Loucy (cell line): Measurements from ENCODE around the gene MAPK1.
"Not testable (repeated sequence)": the region's sequence is repeated elsewhere in the genome, so short reads cannot be mapped to it uniquely, and the experiment has no call there.

ENCODE experiments used
- H2AFZ ChIP-seq: fragments of 200-600 bp; sonication (generic); 2 replicates; pipeline ENCODE4 v1.6.0; 2016; ENCODE audit warnings: antibody characterized with exemption, mild to moderate bottlenecking, low read length, moderate library complexity
- H3F3A ChIP-seq: fragments of 200-600 bp; 2 replicates; pipeline ENCODE4 v1.6.0; 2016; ENCODE audit warnings: antibody characterized with exemption, low read depth, mild to moderate bottlenecking
- H3K27me3 ChIP-seq: fragments of 200-600 bp; sonication (generic); 2 replicates; pipeline ENCODE4 v1.6.1; 2014; ENCODE audit warnings: low read length, mild to moderate bottlenecking; ENCODE audit not compliant: insufficient read depth, poor library complexity, severe bottlenecking
- H3K36me3 ChIP-seq: fragments of 200-600 bp; sonication (generic); 2 replicates; pipeline ENCODE4 v1.6.1; 2016; ENCODE audit warnings: low read length; ENCODE audit not compliant: insufficient read depth
- H3K4me1 ChIP-seq: fragments of 200-600 bp; sonication (generic); 2 replicates; pipeline ENCODE4 v1.5.1; 2014; ENCODE audit warnings: low read length, mild to moderate bottlenecking; ENCODE audit not compliant: insufficient read depth, poor library complexity, severe bottlenecking
- H3K4me2 ChIP-seq: fragments of 200-600 bp; sonication (generic); 2 replicates; pipeline ENCODE4 v1.6.0; 2014; ENCODE audit warnings: antibody characterized with exemption, low read length, low read depth, mild to moderate bottlenecking; ENCODE audit not compliant: poor library complexity, severe bottlenecking
- H3K4me3 ChIP-seq: fragments of 200-600 bp; sonication (generic); 2 replicates; pipeline ENCODE4 v1.5.1; 2014; ENCODE audit warnings: low read length, mild to moderate bottlenecking, mixed read lengths; ENCODE audit not compliant: poor library complexity, severe bottlenecking
- H3K79me2 ChIP-seq: fragments of 200-600 bp; sonication (generic); 2 replicates; pipeline ENCODE4 v1.6.1; 2014; ENCODE audit warnings: low read length; ENCODE audit not compliant: insufficient read depth
- H3K9ac ChIP-seq: fragments of 200-600 bp; sonication (generic); 2 replicates; pipeline ENCODE4 v1.6.0; 2014; ENCODE audit warnings: mild to moderate bottlenecking, low read depth, low read length, moderate library complexity; ENCODE audit not compliant: poor library complexity, severe bottlenecking
- H3K9me2 ChIP-seq: fragments of 200-600 bp; sonication (generic); replicated peaks from 2 replicates; pipeline ENCODE4 v1.6.1; 2016; ENCODE audit warnings: low read depth, low read length, mixed read lengths
- H3K9me3 ChIP-seq: fragments of 200-600 bp; sonication (generic); 2 replicates; pipeline ENCODE4 v1.6.1; 2014; ENCODE audit warnings: mild to moderate bottlenecking, antibody characterized with exemption, low read length, low read depth; ENCODE audit not compliant: insufficient read depth
- H4K20me1 ChIP-seq: fragments of 200-600 bp; sonication (generic); 2 replicates; pipeline ENCODE4 v1.6.0; 2014; ENCODE audit warnings: antibody characterized with exemption, low read length, mild to moderate bottlenecking; ENCODE audit not compliant: insufficient read depth, poor library complexity, severe bottlenecking
- CTCF ChIP-seq: fragments of 200-600 bp; sonication (generic); conservative IDR thresholded peaks from 2 replicates; pipeline ENCODE4 v1.5.1; 2014; ENCODE audit warnings: mild to moderate bottlenecking, antibody characterized with exemption, low read length
- EZH2phosphoT487 ChIP-seq: fragments of 200-600 bp; IDR thresholded peaks from 2 replicates; pipeline ENCODE4 v1.6.1; 2018; ENCODE audit warnings: antibody characterized with exemption, mild to moderate bottlenecking, moderate library complexity, borderline replicate concordance

MAPK1 gene

GRCh38 chr22:21827628-21828267, 39.7 kb downstream of the MAPK1 start:
- TF ChIP-seq CTCF (no peak), EZH2phosphoT487 (no peak)
- Histone ChIP-seq H3K79me2 (peaks cover 98% of the 10 kb centered on the region), H3K4me3 (no peak overlapping the region), H3K4me1 (peaks cover 7% of the 10 kb centered on the region), H3K9me2 (no peaks in the 10 kb centered on the region), H3K9ac (no peak overlapping the region), H3F3A (no peaks in the 10 kb centered on the region), H4K20me1 (peaks cover 76% of the 10 kb centered on the region), H2AFZ (no peak overlapping the region), H3K36me3 (no peaks in the 10 kb centered on the region; the same call in 1 of the 2 replicates), H3K4me2 (no peak overlapping the region), H3K27me3 (no peaks in the 10 kb centered on the region), H3K9me3 (no peaks in the 10 kb centered on the region)

- Histone ChIP-seq H3K4me2 (no peak overlapping the region), H3K79me2 (peaks cover 98% of the 10 kb centered on the region), H3K9me3 (no peaks in the 10 kb centered on the region), H4K20me1 (peaks cover 67% of the 10 kb centered on the region), H2AFZ (no peak overlapping the region), H3K4me3 (no peak overlapping the region), H3K9me2 (no peaks in the 10 kb centered on the region), H3F3A (no peaks in the 10 kb centered on the region), H3K27me3 (no peaks in the 10 kb centered on the region), H3K4me1 (peaks cover 7% of the 10 kb centered on the region), H3K9ac (no peak overlapping the region), H3K36me3 (no peaks in the 10 kb centered on the region)
- TF ChIP-seq CTCF (no peak), EZH2phosphoT487 (no peak)
Observed at GRCh38 chr22:21826204-21826603, 41.2 kb downstream of the MAPK1 start.

GRCh38 chr22:21824962-21825361, 42.5 kb downstream of the MAPK1 start:
- H3K4me3 ChIP-seq, H2AFZ ChIP-seq, H3K27me3 ChIP-seq, H3K36me3 ChIP-seq, H3K4me1 ChIP-seq, H3K9ac ChIP-seq, H3K4me2 ChIP-seq, H3K9me3 ChIP-seq, H3K9me2 ChIP-seq, H3F3A ChIP-seq: not testable (repeated sequence)
- H4K20me1 ChIP-seq: peaks cover 63% of the 10 kb centered on the region
- peaks cover 97% of the 10 kb centered on the region for H3K79me2 ChIP-seq

- Histone ChIP-seq H3F3A (no peaks in the 10 kb centered on the region), H3K4me2 (no peak overlapping the region), H2AFZ (no peak overlapping the region), H3K9me2 (no peaks in the 10 kb centered on the region), H3K36me3 (no peaks in the 10 kb centered on the region), H3K4me1 (peaks cover 7% of the 10 kb centered on the region), H3K4me3 (no peak overlapping the region), H3K79me2 (peaks cover 97% of the 10 kb centered on the region), H3K27me3 (no peaks in the 10 kb centered on the region), H4K20me1 (peaks cover 60% of the 10 kb centered on the region), H3K9me3 (no peaks in the 10 kb centered on the region), H3K9ac (no peak overlapping the region)
- TF ChIP-seq EZH2phosphoT487: no peak
- TF ChIP-seq CTCF: no peak
Observed at GRCh38 chr22:21824445-21824912, 43.0 kb downstream of the MAPK1 start.
